Hepatocyte (in vitro differentiated cells): ENCODE results near the gene ATP2B3.

Experiments
- CTCF ChIP-seq: fragments of 200-600 bp; sonication (generic); IDR thresholded peaks from 2 replicates; pipeline ENCODE4 v1.5.1; 2016; ENCODE audit warnings: antibody characterized with exemption, mild to moderate bottlenecking; ENCODE audit not compliant: poor library complexity
- EZH2 ChIP-seq: fragments of 200-600 bp; sonication (generic); IDR thresholded peaks from 2 replicates; pipeline ENCODE4 v1.6.1; 2016; ENCODE audit warnings: antibody characterized with exemption, mild to moderate bottlenecking, borderline replicate concordance
- EZH2phosphoT487 ChIP-seq: fragments of 200-600 bp; sonication (generic); IDR thresholded peaks from one replicate; pipeline ENCODE4 v1.6.1; 2018; ENCODE audit warnings: antibody characterized with exemption, mild to moderate bottlenecking, low read depth, moderate library complexity; ENCODE audit not compliant: unreplicated experiment, severe bottlenecking

GRCh38 chrX:153521034-153521433, 3.6 kb downstream of the ATP2B3 start:
- no peak for TF ChIP-seq CTCF
- no peak for TF ChIP-seq EZH2
- TF ChIP-seq EZH2phosphoT487, result no peak
